HG03520 (cell line): Measurements from ENCODE around the gene WBP2.
"Not testable (repeated sequence)": the region's sequence is repeated elsewhere in the genome, so short reads cannot be mapped to it uniquely, and the experiment has no call there.

Source experiments
- ATAC-seq: cut with Tn5 transposase; IDR thresholded peaks from one replicate; pipeline ENCODE4 v1.9.1; 2021; ENCODE audit warnings: mild to moderate bottlenecking, moderate library complexity; ENCODE audit not compliant: unreplicated experiment

Gene WBP2

DNA sequence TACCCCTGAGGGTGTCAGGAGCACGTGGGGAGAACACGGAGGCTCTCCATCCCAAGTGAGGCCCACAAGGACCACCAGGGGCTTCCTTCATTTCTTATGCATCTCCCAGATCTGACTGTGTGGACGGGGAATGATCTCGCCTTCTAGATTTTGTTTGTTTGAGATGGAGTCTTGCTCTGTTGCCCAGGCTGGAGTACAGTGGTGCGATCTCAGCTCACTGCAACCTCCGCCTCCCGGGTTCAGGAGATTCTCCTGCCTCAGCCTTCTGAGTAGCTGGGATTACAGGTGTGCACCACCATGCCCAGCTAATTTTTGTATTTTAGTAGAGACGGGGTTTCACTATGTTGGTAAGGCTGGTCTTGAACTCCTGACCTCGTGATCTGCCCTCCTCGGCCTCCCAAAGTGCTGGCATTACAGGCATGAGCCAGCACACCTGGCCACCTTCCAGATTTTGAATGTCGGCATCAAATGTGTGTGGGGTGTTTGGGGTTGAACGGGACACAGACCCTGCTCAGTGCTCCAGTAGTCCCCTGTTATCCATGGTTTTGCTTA, 13.7 kb upstream of the WBP2 start:
- ATAC-seq, result not testable (repeated sequence)

DNA sequence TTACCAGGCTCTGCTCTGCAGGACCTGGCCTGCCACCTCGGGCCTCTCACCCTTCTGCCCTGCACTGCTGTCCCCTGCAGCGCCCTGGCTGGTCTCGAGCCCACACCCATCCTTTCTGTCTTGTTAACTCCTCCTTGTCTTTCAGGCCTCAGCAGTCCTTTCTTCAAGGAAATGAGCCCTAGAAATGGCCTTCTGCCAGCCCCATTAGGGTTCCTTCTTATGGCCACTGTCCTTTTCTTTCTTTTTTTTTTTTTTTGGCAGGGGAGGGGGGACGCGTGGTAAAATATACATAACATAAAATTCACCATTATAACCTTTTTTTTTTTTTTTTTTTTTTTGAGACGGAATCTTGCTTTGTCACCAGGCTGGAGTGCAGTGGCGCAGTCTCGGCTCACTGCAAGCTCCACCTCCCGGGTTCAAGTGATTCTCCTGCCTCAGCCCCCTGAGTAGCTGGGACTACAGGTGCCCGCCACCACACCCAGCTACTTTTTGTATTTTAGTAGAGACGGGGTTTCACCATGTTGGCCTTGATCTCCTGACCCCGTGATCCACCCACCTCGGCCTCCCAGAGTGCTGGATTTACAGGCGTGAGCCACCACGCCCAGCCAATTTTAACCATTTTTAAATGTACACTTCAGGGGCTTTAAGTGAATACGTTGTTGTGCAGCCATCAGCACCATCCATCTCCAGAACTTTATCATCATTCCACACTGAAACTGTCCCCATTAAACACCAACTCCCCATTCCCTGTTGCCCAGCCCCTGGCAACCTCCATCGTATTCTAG, 10.5 kb upstream of the WBP2 start:
- not testable (repeated sequence) for ATAC-seq

DNA sequence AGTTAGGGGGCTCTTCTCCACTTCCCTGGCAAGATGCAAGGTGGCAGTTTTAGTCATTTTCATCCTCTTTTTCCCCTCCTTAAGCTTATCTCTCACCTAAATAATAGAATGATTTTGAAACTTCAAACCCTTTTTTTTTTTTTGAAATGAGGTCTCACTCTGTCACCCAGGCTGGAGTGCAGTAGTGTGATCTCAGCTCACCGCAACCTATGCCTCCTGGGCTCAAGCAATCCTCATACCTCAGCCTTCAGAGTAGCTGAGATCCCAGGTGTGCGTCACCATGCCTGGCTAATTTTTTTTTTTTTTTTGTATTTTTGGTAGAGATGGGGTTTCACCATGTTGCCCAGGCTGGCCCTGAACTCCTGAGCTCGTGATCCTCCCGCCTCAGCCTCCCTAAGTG, 9.8 kb upstream of the WBP2 start:
- ATAC-seq, result not testable (repeated sequence)

DNA sequence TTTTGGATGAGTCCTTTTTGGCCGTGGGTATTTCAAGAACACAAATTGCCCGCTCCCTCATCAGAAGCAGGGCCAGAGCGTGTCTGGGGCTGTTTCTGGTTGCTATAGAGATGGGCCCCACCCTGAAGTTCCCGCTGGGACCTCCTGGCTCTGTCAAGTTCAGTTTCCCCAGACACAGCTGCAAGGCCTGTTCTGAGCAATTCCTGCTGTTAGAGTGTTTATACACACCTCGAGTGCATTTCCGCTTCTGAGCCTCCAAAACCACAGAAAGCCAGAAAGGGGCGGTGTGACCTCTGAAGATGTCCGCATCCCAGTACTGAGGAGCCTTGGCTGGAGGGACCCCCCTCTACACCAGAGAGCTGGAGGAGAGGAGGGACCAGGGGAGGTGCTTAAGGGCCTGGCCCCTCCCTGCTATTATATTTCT, 9.3 kb upstream of the WBP2 start:
- ATAC-seq, result peak; percentile 82

DNA sequence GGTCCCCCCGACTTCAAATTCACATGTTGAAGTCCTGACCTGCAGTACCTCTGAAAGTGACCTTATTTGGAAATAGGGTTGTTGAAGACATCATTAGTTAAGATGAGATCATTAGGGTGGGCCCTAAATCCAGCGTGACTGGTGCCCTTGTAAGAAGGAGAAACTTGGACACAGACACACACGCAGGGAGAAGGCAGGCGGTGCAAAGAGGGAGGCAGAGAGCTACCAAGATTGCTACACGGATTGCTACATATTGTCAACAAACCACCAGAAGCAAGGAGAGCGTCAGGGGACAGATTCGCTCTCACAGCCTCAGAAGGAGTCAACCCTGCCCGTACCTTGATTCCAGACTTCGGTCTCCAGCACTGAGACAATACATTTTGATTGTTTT, 6.8 kb upstream of the WBP2 start:
- no peak for ATAC-seq

DNA sequence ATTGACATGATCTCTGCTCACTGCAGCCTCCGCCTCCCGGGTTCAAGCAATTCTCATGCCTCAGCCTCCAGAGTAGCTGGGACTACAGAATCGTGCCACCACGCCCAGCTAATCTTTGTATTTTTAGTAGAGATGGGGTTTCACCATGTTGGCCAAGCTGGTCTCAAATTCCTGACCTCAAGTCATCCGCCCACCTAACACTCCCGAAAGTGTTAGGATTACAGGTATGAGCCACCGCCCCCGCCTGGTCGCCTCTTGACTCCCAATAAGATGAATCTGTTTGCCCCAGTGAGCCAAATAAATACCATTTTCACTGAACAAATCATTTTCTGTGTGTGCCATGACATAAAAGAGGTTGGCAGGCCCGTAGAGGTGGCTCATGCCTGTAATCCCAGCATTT, 4.2 kb upstream of the WBP2 start:
- not testable (repeated sequence) for ATAC-seq

DNA sequence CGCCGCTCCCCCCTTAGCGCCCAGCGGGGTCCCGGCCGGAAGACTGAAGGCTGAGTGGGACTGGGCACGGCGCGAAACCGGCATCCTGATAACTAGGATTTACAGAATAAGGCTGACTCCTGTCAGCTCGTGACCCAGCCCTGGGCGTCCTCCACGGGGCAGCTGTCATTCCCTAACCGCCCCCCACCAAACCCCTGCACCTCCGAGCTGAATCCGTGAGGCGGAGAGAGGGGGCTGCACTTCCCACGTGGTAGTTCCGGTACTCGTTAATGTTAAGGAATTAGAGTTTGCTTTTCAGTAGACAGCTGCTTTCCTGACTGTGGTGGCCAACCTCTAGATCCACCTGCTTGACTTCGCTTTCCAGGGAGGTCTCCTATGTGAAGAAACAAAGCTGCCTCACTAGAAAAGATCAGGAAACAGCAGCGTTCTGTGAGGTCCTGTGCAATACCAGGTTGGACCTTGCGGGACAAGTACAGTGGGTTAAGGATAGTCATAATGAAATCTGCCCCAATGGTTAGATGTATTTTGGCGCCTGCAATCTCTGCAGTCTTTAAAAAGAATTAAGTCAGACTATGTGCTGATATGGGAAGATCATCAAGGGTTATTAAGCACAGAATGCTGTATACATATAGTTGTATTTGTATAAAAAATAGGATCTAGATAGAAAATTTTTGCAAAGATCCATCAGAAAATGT, 1.1 kb upstream of the WBP2 start:
- ATAC-seq, result no peak

DNA sequence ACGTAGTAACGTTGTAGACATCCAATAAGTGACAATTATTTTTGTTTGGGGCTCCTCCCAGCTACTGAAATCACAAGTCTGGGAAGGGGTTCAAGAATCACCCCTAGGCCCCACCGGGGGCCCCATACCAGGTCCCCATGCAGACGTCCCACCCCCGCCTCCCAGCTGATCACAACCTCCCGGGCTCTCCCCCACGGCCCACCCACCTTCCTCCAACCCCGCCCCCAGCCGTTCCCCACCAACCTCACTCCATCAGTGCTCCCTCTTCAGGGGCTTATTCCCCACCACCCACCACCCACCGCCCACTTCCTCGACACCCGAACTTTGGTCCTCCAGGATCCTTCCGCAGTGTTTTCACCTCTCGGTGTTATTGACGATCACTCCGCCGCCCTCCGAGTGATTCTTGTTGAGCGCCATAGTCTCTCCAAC, 240 bp downstream of the WBP2 start:
- no peak for ATAC-seq

DNA sequence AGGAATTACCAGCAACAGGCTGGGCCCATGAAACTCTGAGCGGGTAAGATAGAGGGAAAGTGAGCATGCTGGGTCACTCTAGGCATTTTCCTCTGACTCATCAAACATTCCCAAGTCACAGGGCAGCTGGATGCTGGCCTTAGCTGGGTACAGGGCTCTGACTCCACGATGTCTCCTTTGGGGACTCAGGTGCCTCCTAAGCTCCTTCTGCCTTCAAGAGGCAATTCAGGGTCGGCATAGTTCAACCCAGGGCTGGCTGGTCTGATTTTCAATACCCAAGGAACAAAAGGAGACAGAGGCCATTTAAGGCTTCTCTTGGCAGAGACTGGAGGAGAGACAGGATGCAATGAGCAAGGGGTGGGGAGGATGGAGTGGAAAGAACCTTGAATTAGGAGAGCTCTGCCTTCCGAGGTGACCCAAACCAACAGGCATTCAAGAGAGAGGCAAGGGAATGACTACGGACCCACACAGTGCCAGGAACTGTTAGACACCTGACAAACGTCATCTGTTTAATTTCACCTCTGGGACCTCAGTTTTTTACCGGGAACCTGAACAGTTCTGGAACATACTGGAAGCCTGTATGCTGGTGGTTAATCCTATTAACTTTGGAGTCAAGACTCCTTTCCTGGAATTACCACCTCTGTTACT, 910 bp downstream of the WBP2 start:
- no peak for ATAC-seq

DNA sequence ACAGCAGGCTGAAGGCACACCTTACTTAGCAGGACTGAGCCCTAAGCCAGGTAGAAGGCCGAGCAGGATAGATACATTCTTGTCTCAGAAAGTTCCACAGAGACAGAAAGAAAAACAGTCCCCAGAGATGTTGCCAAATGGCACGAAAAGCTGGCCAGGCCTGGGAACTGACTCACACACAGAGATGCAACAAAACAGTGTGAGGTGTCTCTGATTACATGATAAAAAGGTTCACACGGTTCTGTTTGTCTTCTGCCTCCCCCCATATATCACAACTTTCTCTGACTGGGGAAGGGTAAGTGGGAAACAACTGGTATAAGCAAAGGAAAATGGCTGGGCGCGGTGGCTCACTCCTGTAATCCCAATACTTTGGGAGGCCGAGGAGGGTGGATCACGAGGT, 1.7 kb downstream of the WBP2 start:
- ATAC-seq, result no peak

DNA sequence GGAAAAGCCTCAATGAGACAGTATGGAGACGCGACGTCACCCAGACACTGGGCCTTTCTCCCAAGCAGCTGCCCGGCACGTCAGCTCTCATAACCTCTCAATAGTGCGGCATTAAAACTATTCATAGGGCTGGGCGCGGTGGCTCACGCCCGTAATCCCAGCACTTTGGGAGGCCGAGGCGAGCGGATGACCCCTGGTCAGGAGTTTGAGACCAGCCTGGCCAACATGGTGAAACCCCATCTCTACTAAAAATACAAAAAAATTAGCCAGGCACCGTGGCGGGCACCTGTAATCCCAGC, 3.5 kb downstream of the WBP2 start:
- not testable (repeated sequence) for ATAC-seq

DNA sequence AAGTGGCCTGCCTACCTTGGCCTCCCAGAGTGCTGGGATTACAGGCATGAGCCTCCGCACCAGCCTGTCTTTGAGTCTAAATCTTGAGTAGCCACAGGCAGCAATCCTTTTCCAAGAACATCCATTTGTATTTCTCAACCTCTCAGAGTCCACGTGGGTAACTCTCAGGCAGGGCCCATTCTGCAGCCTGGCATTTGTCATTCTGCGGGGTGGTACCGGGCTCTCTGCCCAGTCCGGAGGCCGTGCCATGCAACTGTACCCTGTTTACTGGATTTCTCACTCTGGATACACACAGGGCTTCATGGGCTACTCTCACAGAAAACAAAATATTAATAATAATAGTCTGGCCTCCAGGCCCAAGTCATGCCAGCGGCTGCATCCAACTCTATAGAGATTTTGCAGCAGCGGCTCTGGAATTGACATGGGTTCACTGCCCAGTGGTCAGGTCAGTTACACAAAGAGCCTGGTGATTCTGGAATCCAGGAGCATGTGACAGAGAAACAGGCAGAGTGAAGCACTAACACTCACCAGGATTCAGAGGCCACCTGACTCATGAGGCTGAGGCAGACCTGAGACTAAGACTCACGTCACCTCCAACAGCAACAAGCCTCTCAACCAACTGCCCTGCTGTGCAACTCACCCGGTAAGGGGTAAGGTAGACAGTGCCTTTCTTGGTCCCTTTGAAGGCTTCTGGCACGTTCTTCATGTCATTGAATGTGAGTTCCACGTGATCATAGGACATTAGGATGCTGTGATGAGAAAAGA, 4.0 kb downstream of the WBP2 start:
- no peak for ATAC-seq

DNA sequence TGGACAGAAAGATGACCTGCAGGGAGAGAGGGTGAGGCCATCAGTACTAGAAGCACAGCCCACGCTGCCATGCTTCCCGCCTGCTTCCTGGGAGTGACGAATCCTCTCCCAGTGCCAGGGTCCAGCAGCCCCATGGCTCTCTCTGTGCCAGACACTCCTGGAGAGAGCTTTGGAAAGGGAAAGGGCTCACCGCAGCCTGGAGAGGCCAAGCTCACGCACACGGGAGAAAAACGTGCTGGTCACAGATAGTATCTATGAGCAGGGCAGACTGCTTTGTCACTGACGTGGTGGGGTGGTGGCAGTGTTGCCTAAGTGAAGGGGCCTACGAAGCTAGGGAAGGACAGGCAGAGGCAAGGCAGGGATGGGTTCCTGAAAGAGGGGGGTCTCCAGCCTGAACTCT, 5.4 kb downstream of the WBP2 start:
- no peak for ATAC-seq

DNA sequence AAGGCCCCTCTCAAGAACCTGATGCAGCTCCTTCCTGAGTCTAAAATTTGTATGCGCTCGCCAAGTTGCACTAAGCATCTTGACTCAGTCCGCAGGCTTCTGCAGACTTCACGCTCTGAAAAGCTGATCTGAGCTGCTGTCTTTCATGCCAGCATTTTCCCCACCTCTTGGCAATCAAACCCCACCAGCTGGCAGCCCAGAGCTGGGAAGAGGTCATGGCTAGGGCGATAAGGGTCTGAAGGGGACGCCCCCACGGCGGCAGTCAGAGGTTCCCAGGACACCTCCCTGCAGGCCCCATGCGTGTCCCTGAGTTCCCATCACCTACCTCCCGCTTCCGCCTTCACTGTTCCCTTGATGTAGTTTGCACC, 5.9 kb downstream of the WBP2 start:
- no peak for ATAC-seq

DNA sequence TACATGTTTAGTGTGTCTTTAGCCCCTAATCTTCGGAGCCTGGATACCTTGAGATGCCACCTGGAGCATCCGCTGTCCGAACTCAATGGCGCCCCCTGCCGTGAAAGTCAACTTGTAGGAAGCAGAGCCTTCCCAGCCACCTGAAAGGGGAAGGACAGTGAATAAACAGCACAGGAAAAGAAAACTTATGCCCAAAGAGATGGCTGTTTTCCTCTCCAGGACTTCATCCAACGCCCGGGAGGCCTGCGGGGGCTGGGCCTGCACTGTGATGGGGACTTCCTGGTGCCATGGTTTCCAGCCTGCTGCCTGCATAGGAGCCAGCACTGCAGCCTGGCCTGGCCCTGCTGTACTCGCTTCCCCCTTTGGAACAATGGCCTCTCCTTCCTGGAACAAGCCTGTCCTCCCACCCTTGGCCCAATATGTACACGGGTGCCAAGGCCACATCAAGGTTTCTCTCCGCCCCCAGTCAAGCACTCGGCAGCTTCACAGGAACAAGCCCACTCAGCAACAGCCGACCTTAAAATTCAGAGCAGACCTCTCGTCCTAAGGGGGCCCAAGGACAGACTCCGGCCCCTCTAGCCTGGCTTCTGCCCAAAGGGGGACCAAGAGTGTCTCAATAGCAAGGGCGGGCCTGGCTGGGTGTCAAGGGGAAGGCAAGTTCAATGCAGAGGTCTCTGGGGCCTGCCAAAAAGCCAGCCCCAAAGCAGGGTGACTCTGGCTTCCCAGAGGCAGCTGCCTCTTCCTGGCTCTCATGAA, 6.4 kb downstream of the WBP2 start:
- no peak for ATAC-seq

DNA sequence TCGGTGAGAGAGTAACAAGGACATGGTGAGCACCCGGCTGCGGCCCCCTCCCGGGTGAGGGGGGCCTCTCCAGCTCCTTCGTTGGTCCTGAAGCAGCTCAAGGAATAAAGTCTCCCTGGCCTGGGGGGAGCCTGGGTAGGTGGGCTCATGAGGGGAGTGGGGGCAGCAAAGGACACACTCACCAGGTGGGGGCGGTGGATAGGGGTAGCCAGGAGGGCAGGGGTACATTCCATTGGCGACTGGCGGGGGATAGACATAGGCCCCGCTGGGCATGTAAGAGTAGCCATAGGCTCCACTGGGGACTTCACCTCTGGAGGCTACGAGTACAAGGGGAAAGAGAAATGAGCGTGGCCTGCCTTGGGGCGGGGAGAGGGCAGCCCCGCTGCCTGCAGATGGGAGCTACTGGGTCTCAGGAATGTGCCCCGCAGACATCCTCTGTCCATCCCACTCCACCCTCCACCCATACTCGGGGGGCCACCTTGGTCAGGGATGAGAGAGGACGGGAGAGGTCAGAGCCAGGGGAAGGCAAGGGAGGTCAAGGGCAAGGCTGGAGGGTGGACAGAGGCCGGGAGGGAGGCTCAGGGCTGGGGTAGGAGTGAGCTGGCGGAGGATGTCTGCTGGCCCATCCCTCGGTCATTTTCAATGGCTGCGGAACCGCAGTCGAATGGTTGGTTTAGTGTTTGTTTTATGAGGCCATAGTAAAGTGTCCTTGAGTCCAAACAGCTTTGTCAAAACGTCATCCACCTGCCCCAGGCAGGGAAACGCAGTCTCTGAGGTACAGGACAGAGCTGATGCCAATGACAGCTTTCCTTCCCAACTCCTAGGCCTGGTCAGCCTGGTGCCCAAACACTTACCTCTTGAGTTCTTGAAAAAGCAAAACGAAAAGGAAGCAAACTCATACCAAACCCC, 7.3 kb downstream of the WBP2 start:
- ATAC-seq, result no peak

DNA sequence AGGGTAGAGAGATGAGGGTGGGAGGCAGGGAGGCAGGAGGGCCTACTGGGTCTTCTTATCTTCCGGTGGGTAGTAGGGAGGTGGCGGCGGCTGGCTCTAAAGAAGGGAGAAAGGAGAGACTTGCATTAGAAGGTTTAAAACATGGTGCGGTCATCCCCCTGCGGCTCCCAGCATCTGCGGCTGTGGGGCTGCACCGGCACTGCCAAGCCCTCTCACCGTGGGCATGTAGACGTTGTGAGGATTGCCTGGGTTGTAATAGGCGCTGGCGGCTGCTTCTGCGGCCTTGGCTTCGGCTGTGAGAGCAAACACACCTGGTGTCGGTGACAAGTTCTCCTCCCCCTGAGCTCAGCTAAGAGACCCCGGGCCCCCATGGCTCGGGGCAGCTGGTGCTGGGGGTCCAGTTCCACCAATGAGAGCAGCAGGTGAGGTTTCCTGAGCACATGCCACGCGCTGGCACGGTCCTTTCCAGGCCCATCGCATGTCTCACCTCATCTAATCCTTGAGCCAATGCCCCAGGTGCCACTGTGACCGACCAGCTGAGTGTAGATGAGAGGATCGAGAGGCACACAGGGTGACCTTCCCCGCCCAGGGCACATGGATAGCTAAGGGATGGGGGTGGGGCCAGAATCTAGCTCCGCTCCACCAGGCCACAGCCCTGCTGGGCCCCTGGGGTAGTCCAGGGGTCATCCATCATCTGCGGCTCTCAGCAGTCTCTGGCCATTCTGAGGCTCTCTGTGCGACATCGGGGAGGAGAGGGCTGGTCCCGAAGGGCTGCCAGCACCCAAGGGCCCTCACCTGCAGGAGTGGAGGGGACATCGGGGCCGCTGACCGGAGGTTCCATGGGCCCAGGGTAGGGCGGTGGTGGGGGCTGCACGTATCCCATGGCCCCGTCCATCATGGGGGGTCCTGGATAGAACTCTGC, 8.2 kb downstream of the WBP2 start:
- ATAC-seq, result no peak

DNA sequence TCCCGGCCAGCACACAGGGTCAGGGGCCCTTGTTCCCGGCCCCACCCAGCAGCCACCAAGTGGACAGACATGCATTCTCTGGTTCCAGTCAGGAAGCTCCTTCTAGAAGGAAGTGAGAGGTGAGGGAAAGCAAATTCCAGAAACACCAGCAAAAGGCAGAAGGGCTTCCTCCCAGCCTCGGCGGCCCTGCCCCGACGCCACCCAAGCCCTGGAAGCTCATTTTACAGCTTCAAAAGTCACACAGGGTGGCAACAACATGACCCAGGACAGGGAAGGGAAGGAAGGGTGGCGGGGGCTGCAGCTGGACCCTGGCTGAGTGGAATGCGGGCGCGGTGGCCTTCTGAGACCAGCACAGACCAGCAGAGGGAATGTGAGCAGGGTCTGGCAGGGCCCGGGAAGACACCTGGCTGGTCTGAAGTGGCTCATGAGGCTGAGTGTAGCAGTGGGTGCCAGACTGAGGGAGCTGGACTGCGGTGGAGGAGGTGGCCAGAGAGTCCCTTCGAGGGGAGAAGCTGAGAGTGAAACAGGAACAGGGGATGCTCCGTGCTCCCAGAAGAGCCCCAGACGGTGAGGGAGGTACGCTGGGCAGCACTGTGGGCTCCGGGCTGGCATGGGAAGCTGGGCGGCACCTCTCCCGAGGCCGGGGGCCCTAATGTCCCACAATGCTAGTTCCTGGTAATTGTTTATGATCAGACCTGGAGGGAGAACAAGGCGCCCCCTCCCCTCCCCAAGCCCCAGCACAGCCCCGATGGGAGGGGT, 9.0 kb downstream of the WBP2 start:
- ATAC-seq, result no peak
